Skeletal muscle tissue (tissue), 4 donors: ENCODE measurements around the gene C1GALT1C1. TPM values are rescaled to one million over a fixed set of nuclear protein-coding genes. Genes with fewer than 3 reads are reported as not detected.

Experiments used
- H3K27ac ChIP-seq: one replicate; pipeline ENCODE4 v1.7.0; 2013; ENCODE audit warnings: mild to moderate bottlenecking, low read depth, low read length, inconsistent platforms
- H3K27me3 ChIP-seq, 3 donors: one replicate each; pipeline ENCODE4 v1.7.0; 2013; ENCODE audit warnings: low read length in 3 of 3; ENCODE audit not compliant: control insufficient read depth in 3 of 3, insufficient read depth in 3 of 3
- H3K36me3 ChIP-seq, 3 donors: one replicate each; pipeline ENCODE4 v1.7.0; 2013; ENCODE audit warnings: low read length in 3 of 3; ENCODE audit not compliant: control insufficient read depth in 3 of 3, insufficient read depth in 3 of 3
- H3K4me1 ChIP-seq, 3 donors: one replicate each; pipeline ENCODE4 v1.7.0; 2013; ENCODE audit warnings: low read length in 3 of 3, mild to moderate bottlenecking in 3 of 3; ENCODE audit not compliant: control insufficient read depth in 3 of 3, insufficient read depth in 3 of 3
- H3K4me3 ChIP-seq, 3 donors: one replicate each; pipeline ENCODE4 v1.7.0; 2013; ENCODE audit warnings: low read length in 3 of 3
- H3K9ac ChIP-seq, 3 donors: one replicate each; pipeline ENCODE4 v1.7.0; 2013; ENCODE audit warnings: low read length in 3 of 3, mild to moderate bottlenecking in 3 of 3, moderate library complexity in 2 of 3, low read depth in 1 of 3
- H3K9me3 ChIP-seq, 3 donors: one replicate each; pipeline ENCODE4 v1.7.0; 2013; ENCODE audit warnings: low read length in 3 of 3; ENCODE audit not compliant: control insufficient read depth in 3 of 3
- total RNA-seq: library from RNA; depleted of rRNA; stranded (reverse); fragments of >200 nt; gene quantifications from one replicate; pipeline ENCODE4 v1.2.3, GENCODE V29; 2014
- donor health status: Osteomylitis.

Gene C1GALT1C1
- total RNA-seq, 1 donor from 2014 or later = 16.2 TPM

DNA sequence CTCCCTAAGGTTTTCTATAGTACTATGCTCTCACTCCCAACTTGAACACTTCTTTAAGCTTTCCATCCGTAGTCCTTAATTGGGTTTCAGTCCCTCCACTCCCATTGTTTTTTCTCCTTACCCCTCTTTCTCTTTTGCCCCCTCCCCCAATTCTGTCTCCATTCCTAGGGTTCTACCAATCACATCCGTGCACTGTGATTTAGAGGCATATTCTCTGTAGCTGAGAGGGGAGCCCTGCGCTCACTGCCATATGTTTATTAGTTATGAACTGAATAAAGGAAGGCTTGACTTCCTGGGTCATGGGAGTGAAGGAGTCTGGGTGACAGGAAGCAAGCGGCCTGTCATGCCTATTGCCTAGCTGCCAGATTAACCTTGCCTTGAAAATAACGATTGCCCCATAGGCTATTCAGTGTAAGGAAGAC lies 25.5 kb downstream of the C1GALT1C1 start:
- Histone ChIP-seq H3K27me3 (no peaks in the 10 kb centered on the region), H3K4me3 (peak overlapping the region; percentile 81 to 91 (median 82)), H3K9me3 (no peaks in the 10 kb centered on the region), H3K36me3 (peaks cover 0 to 5% (median 0%) of the 10 kb centered on the region in 3 donors), H3K9ac (peak overlapping the region; percentile 91 to 92 (median 91)), H3K4me1 (peaks cover 0 to 7% (median 0%) of the 10 kb centered on the region in 3 donors), H3K27ac (peak overlapping the region; percentile 90)

- Histone ChIP-seq H3K36me3 (peaks cover 0 to 3% (median 0%) of the 10 kb centered on the region in 3 donors), H3K9ac (peak within 1 kb of the TSS; percentile 91 to 92 (median 91)), H3K27ac (peak within 1 kb of the TSS; percentile 90), H3K27me3 (no peaks in the 10 kb centered on the region), H3K9me3 (no peaks in the 10 kb centered on the region), H3K4me3 (peak within 1 kb of the TSS; percentile 81 to 91 (median 82)), H3K4me1 (peaks cover 0 to 7% (median 0%) of the 10 kb centered on the region in 3 donors)
Observed at GRCh38 chrX:120603707-120604360, 26.0 kb downstream of the C1GALT1C1 start, which contains the start of gene MCTS1. TSS of gene MCTS1 (plus strand) at chrX:120604101. CDS start at chrX:120604237, 136 bp downstream.

DNA sequence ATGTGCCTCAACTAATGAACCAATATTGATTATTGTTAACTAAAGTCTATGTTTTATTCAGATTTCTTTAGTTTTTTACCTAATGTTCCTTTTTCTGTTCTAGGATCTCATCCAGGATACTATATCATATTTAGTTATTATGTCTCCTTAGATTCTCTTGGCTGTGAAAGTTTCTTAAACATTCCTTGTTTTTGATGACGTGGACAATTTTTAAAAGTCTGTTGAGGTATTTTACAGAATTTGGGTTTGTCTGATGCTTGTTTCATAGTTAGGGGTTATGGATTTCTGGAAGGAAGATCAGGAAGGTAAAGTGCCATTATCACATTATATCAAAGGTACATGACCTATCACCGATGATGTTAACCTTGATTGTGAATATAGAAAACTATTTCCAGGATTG lies 44.2 kb downstream of the C1GALT1C1 start:
- Histone ChIP-seq H3K4me3 (no peak overlapping the region), H3K36me3 (no peaks in the 10 kb centered on the region), H3K9me3 (no peaks in the 10 kb centered on the region), H3K9ac (no peak overlapping the region), H3K27ac (no peak overlapping the region), H3K27me3 (no peaks in the 10 kb centered on the region), H3K4me1 (no peaks in the 10 kb centered on the region)

Other genes starting within 250 kb of the C1GALT1C1 start
- gene LAMP2, start 160.8 kb downstream of the C1GALT1C1 start, total RNA-seq = 83.0 TPM
- 17.7 TPM for gene CUL4B, start 69.1 kb downstream of the C1GALT1C1 start, total RNA-seq
- 25.1 TPM for gene MCTS1, start 26.0 kb downstream of the C1GALT1C1 start, total RNA-seq
- not detected for gene CT47B1, start 245.8 kb upstream of the C1GALT1C1 start, total RNA-seq